SK-N-SH (cell line): ENCODE results near the gene KMT2A. TPM values are rescaled to one million over a fixed set of nuclear protein-coding genes. Genes with fewer than 3 reads are reported as not detected.
A peak's percentile ranks its signal among the peaks of the same experiment; 100 is the strongest.

Experiments used
- CTCF ChIA-PET: fragments of 300-600, 350-600 bp; formaldehyde crosslinking; extraction: SDS; loops from one replicate; lab custom pipeline; 2021; lab: Yijun Ruan, JAX
- POLR2A ChIA-PET: fragments of 350-600 bp; sonication (Branson Sonifier 250); formaldehyde crosslinking; extraction: SDS; loops from one replicate; lab custom pipeline; 2020; ENCODE audit warnings: antibody characterized with exemption, inconsistent platforms; lab: Yijun Ruan, JAX
- DNase-seq: peaks from one replicate; pipeline ENCODE4 v3.0.0; 2012
- H2AFZ ChIP-seq: fragments of 200-600 bp; sonication (generic); 2 replicates; pipeline ENCODE4 v1.8.1; 2016; ENCODE audit warnings: antibody characterized with exemption, mild to moderate bottlenecking, low read depth
- H3F3A ChIP-seq: fragments of 200-600 bp; sonication (generic); replicated peaks from 2 replicates; pipeline ENCODE3; 2016; ENCODE audit warnings: antibody characterized with exemption, mild to moderate bottlenecking; ENCODE audit not compliant: insufficient read depth
- H3K27ac ChIP-seq, 2 experiments: fragments of 200-500 bp in 1 of 2; fragments of 200-600 bp in 1 of 2; sonication (Bioruptor generic) in 1 of 2; sonication (generic), shearing (Covaris generic) in 1 of 2; 2 replicates each; pipeline versions ENCODE4 v1.5.1 to v1.6.1; 2014 to 2016; ENCODE audit warnings: low read depth in 2 of 2, inconsistent platforms in 1 of 2, low read length in 1 of 2, mild to moderate bottlenecking in 1 of 2, mixed read lengths in 1 of 2
- H3K27me3 ChIP-seq: fragments of 200-600 bp; sonication (generic), shearing (Covaris generic); 2 replicates; pipeline ENCODE4 v1.6.1; 2016; ENCODE audit warnings: mixed run types; ENCODE audit not compliant: insufficient read depth
- H3K36me3 ChIP-seq, 2 experiments: fragments of 200-500 bp in 1 of 2; fragments of 200-600 bp in 1 of 2; sonication (Bioruptor generic) in 1 of 2; sonication (generic) in 1 of 2; replicated peaks in 1 of 2; 2 replicates each; pipeline versions ENCODE3 to v1.5.1; 2014 to 2016; ENCODE audit warnings: low read length in 1 of 2, mild to moderate bottlenecking in 1 of 2; ENCODE audit not compliant: insufficient read depth in 2 of 2, control insufficient read depth in 1 of 2
- H3K4me1 ChIP-seq, 2 experiments: fragments of 200-500 bp in 1 of 2; fragments of 200-600 bp in 1 of 2; sonication (Bioruptor generic) in 1 of 2; sonication (generic), shearing (Covaris generic) in 1 of 2; 2 replicates each; pipeline versions ENCODE4 v1.5.1 to v1.6.1; 2014 to 2016; ENCODE audit warnings: low read depth in 1 of 2, low read length in 1 of 2, mixed run types in 1 of 2; ENCODE audit not compliant: insufficient read depth in 2 of 2, control insufficient read depth in 1 of 2
- H3K4me2 ChIP-seq: fragments of 200-600 bp; sonication (generic), shearing (Covaris generic); 2 replicates; pipeline ENCODE4 v1.6.1; 2017; ENCODE audit warnings: mixed run types
- H3K4me3 ChIP-seq, 2 experiments: fragments of 200-500 bp in 1 of 2; fragments of 200-600 bp in 1 of 2; sonication (Bioruptor generic) in 1 of 2; sonication (generic), shearing (Covaris generic) in 1 of 2; 2 replicates each; pipeline versions ENCODE4 v1.5.1 to v1.8.1; 2014 to 2016; ENCODE audit warnings: low read depth in 2 of 2, inconsistent platforms in 1 of 2, low read length in 1 of 2, mild to moderate bottlenecking in 1 of 2, mixed read lengths in 1 of 2, moderate library complexity in 1 of 2
- H3K79me2 ChIP-seq: fragments of 200-600 bp; sonication (generic); 2 replicates; pipeline ENCODE4 v1.8.1; 2017; ENCODE audit warnings: mild to moderate bottlenecking; ENCODE audit not compliant: insufficient read depth
- H3K9ac ChIP-seq: fragments of 200-600 bp; sonication (generic); 2 replicates; pipeline ENCODE4 v1.6.1; 2017; ENCODE audit warnings: mixed run types
- H3K9me2 ChIP-seq: fragments of 200-600 bp; sonication (generic); 2 replicates; pipeline ENCODE4 v1.6.1; 2017; ENCODE audit warnings: mixed run types
- H3K9me3 ChIP-seq: fragments of 200-600 bp; sonication (generic); 2 replicates; pipeline ENCODE4 v1.6.1; 2017; ENCODE audit warnings: mixed run types, mild to moderate bottlenecking, moderate library complexity
- H4K20me1 ChIP-seq: fragments of 200-600 bp; sonication (generic); 2 replicates; pipeline ENCODE4 v1.6.1; 2017; ENCODE audit warnings: mild to moderate bottlenecking, mixed run types; ENCODE audit not compliant: insufficient read depth
- CHD2 ChIP-seq: fragments of 150-350 bp; IDR thresholded peaks from 2 replicates; pipeline ENCODE4 v1.6.1; 2018; ENCODE audit warnings: low read length; ENCODE audit not compliant: partially characterized antibody
- CTCF ChIP-seq: fragments of 200-600 bp; sonication (generic); IDR thresholded peaks from 2 replicates; pipeline ENCODE4 v1.6.1; 2017; ENCODE audit warnings: antibody characterized with exemption, mild to moderate bottlenecking, moderate library complexity
- ELF1 ChIP-seq: IDR thresholded peaks from 2 replicates; pipeline ENCODE4 v1.4.0; 2012
- EZH2phosphoT487 ChIP-seq: fragments of 200-600 bp; sonication (generic); IDR thresholded peaks from 2 replicates; pipeline ENCODE4 v1.6.1; 2017; ENCODE audit warnings: low read depth, mixed run types, mild to moderate bottlenecking, antibody characterized with exemption, moderate library complexity, borderline replicate concordance
- FOXJ3 ChIP-seq: sonication (generic); formaldehyde crosslinking; IDR thresholded peaks from 2 replicates; pipeline ENCODE4 v1.5.1; 2020; ENCODE audit warnings: mild to moderate bottlenecking, missing genetic modification reagents
- IRF3 ChIP-seq: fragments of 150-350 bp; IDR thresholded peaks from 2 replicates; pipeline ENCODE4 v1.6.1; 2016; ENCODE audit warnings: mild to moderate bottlenecking, low read depth, low read length
- MXI1 ChIP-seq: IDR thresholded peaks from 2 replicates; pipeline ENCODE4 v1.6.1; 2012; ENCODE audit warnings: mild to moderate bottlenecking, low read depth, low read length, improper control_type of control experiment
- NRF1 ChIP-seq: IDR thresholded peaks from 2 replicates; pipeline ENCODE4 v1.6.1; 2012; ENCODE audit warnings: low read depth, mild to moderate bottlenecking, low read length
- POLR2AphosphoS5 ChIP-seq: IDR thresholded peaks from 2 replicates; pipeline ENCODE4 v1.6.1; 2012; ENCODE audit warnings: low read depth, low read length
- REST ChIP-seq: IDR thresholded peaks from 2 replicates; pipeline ENCODE4 v1.6.1; 2012; ENCODE audit warnings: mild to moderate bottlenecking, low read depth, low read length, moderate library complexity
- RFX5 ChIP-seq: IDR thresholded peaks from 2 replicates; pipeline ENCODE4 v1.6.1; 2012; ENCODE audit warnings: mild to moderate bottlenecking, improper control_type of control experiment, low read length
- SIN3A ChIP-seq: IDR thresholded peaks from 2 replicates; pipeline ENCODE4 v1.6.1; 2012; ENCODE audit warnings: low read depth, mild to moderate bottlenecking, low read length, moderate library complexity, borderline replicate concordance
- TAF1 ChIP-seq: IDR thresholded peaks from 2 replicates; pipeline ENCODE4 v1.6.1; 2012; ENCODE audit warnings: low read depth, mild to moderate bottlenecking, low read length, moderate library complexity, borderline replicate concordance
- TCF12 ChIP-seq: IDR thresholded peaks from 2 replicates; pipeline ENCODE4 v1.4.0; 2012
- USF1 ChIP-seq: IDR thresholded peaks from 2 replicates; pipeline ENCODE4 v1.4.0; 2012; ENCODE audit warnings: low read depth, borderline replicate concordance
- YY1 ChIP-seq: IDR thresholded peaks from 2 replicates; pipeline ENCODE4 v1.4.0; 2012; ENCODE audit warnings: low read depth, mild to moderate bottlenecking
- WGBS: methylation state at CpG from one replicate; pipeline ENCODE4 v1.1.6; 2017; ENCODE audit warnings: low lambda C conversion rate; 5-methylcytosine and 5-hydroxymethylcytosine counted together
- polyA plus RNA-seq, 3 experiments: library from polyadenylated mRNA; depleted of rRNA; stranded (reverse); fragments of >200 nt; gene quantifications; 2 replicates each; pipeline ENCODE4 v1.2.3, GENCODE V29; 2012

The KMT2A gene
- polyA plus RNA-seq, 1 of the 3 experiments (the other 2 are of a cell fraction): 15.7 TPM

- TF ChIP-seq REST: no peak
- TF ChIP-seq USF1: no peak
- TF ChIP-seq SIN3A: no peak
- TF ChIP-seq TAF1: no peak
- TF ChIP-seq ELF1: no peak
- TF ChIP-seq RFX5: no peak
- no peak for TF ChIP-seq YY1
- TF ChIP-seq TCF12: no peak
- no peak for TF ChIP-seq EZH2phosphoT487
Measured at GRCh38 chr11:118398791-118399559, 37.3 kb upstream of the KMT2A start (continued).

- ChIA-PET CTCF (interaction anchor here (0.7 to 2.7 kb wide), 4 partner anchors 12 to 87 kb away, joined by 3 to 9 read pairs (median 4); no protein-coding TSS in a partner anchor), POLR2A (interaction anchor here (0.8 to 1.7 kb wide), 3 partner anchors 33 to 35 kb away, joined by 3 to 5 read pairs (median 4); partner anchors contain the start of gene KMT2A)
- Histone ChIP-seq H3K4me1 (peaks cover 8 to 14% of the 10 kb centered on the region in 2 experiments; a peak in 3 of 4 replicates), H3K9ac (peak within 1 kb of the TSS; percentile 86), H3K36me3 (peaks cover 23 to 47% of the 10 kb centered on the region in 2 experiments), H3K27ac (peak within 1 kb of the TSS; percentile 78 to 93), H3K4me2 (peak within 1 kb of the TSS; percentile 62), H3K79me2 (peaks cover 50% of the 10 kb centered on the region), H3F3A (peaks cover 22% of the 10 kb centered on the region), H3K4me3 (peak within 1 kb of the TSS; percentile 84 to 96), H3K9me2 (no peaks in the 10 kb centered on the region), H4K20me1 (peaks cover 34% of the 10 kb centered on the region; the same call in 1 of the 2 replicates), H3K27me3 (no peaks in the 10 kb centered on the region), H2AFZ (peak within 1 kb of the TSS; percentile 92), H3K9me3 (no peaks in the 10 kb centered on the region)
- peak; percentile 89 for DNase-seq
- WGBS: under 1% methylated on average over 44 of the region's 51 CpGs
- TF ChIP-seq POLR2AphosphoS5 (peak; percentile 79), SIN3A (peak; percentile 77), CHD2 (peak; percentile 48), NRF1 (peak; percentile 74), MXI1 (peak; percentile 77), REST (no peak), EZH2phosphoT487 (no peak), FOXJ3 (CRISPR knock-in tag) (peak; percentile 23; the same call in 1 of the 2 replicates), IRF3 (no peak), CTCF (peak; percentile 26; the same call in 1 of the 2 replicates), ELF1 (peak; percentile 64)
Measured at GRCh38 chr11:118401151-118401879, 35.0 kb upstream of the KMT2A start, which contains the start of gene ATP5MG. Gene ATP5MG, plus strand, starts transcription at chr11:118401606. Its CDS starts 60 bp downstream, at chr11:118401666.
